Activated CD4-positive, alpha-beta memory T cell treated with anti-CD3 and anti-CD28 coated beads, Interleukin-2, amount 10 ng/mL, durations not matched to agents 7 days and 5 days (primary cell): Measurements from ENCODE around the gene MOV10L1. TPM values are rescaled to one million over a fixed set of nuclear protein-coding genes. Genes with fewer than 3 reads are reported as not detected.

ENCODE experiments used
- CTCF ChIA-PET: fragments of 350-600 bp; sonication (Branson Sonifier 250); formaldehyde crosslinking; loops from one replicate; lab custom pipeline; 2021; ENCODE audit warnings: antibody characterized with exemption, inconsistent platforms; lab: Charles Lee
- POLR2A ChIA-PET: fragments of 350-600 bp; sonication (Branson Sonifier 250); formaldehyde crosslinking; loops from one replicate; lab custom pipeline; 2021; ENCODE audit warnings: antibody characterized with exemption; lab: Charles Lee
- DNase-seq: peaks from one replicate; pipeline ENCODE4 v3.0.0-alpha.2; 2020
- H3K27ac Mint-ChIP-seq: one replicate; pipeline ENCODE4 v1.8.0; 2021; ENCODE audit warnings: mild to moderate bottlenecking, mixed read lengths
- H3K27me3 Mint-ChIP-seq: one replicate; pipeline ENCODE4 v1.8.0; 2021; ENCODE audit warnings: mixed read lengths
- H3K36me3 Mint-ChIP-seq: one replicate; pipeline ENCODE4 v1.8.0; 2021; ENCODE audit warnings: low read depth, mixed read lengths
- H3K4me1 Mint-ChIP-seq: one replicate; pipeline ENCODE4 v1.8.0; 2021; ENCODE audit warnings: mixed read lengths
- H3K4me3 Mint-ChIP-seq: one replicate; pipeline ENCODE4 v1.8.0; 2021; ENCODE audit warnings: mild to moderate bottlenecking, mixed read lengths
- H3K9me3 Mint-ChIP-seq: one replicate; pipeline ENCODE4 v1.8.0; 2021; ENCODE audit warnings: mixed read lengths
- total RNA-seq, 2 experiments: library from RNA; stranded (reverse); gene quantifications; one replicate each; pipeline ENCODE4 v1.2.3, GENCODE V29; 2021

Gene MOV10L1
- total RNA-seq, 2 experiments from 2014 or later = not detected

DNA sequence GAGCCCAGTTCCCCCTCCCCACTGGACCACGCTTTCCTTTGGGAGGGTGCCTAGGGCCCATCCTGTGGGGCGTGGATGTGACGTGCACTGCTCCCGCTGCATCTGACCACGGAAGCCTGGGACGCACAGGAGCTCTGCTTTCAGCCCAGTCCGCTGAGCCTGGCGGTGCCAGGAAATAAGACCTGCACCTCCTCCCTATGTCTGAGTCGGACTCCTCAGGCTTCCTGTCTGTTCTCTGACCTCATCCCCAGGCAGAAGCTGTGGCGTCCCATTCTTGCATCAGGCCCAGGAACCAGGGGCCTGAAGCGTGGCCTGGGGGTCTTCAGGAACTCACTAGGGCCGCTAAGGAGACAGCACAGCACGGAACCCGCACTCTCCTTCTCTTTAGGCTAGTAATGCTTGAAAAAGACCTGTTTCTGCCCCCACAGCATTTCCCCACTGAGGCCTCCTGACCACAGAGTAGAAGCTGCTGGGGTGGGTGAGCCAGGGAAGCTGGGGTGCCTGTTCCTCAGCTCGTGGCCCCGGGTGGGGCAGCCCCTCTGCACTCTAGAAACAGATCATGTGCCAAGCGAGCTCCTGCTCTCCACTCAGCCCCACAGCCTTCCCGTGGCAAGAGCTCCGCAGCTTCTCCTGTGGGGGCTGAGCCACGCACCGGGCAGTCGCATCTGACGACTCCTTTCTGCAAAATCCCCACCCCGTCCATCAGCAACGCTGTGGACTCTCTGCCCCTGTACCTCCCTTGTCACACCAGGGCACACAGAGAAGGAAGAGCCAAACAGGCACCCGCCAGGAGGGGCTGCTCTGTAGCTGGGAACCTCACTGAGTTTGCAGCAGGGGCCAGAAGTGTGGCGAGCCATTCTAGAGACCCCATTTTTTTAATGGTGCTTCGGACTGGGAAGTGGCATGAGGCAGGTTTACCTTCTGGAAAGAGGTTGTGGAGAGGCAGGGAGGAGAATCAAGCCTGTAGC lies 22.6 kb downstream of the MOV10L1 start:
- no peaks in the 10 kb centered on the region for H3K9me3 Mint-ChIP-seq
- POLR2A ChIA-PET = no interaction called here
- H3K36me3 Mint-ChIP-seq = no peaks in the 10 kb centered on the region
- H3K4me1 Mint-ChIP-seq = peaks cover 17% of the 10 kb centered on the region
- peaks cover 10% of the 10 kb centered on the region for H3K27me3 Mint-ChIP-seq
- CTCF ChIA-PET = no interaction called here
- H3K27ac Mint-ChIP-seq = peak overlapping the region; percentile 14
- DNase-seq = peak; percentile 19
- no peak overlapping the region for H3K4me3 Mint-ChIP-seq

DNA sequence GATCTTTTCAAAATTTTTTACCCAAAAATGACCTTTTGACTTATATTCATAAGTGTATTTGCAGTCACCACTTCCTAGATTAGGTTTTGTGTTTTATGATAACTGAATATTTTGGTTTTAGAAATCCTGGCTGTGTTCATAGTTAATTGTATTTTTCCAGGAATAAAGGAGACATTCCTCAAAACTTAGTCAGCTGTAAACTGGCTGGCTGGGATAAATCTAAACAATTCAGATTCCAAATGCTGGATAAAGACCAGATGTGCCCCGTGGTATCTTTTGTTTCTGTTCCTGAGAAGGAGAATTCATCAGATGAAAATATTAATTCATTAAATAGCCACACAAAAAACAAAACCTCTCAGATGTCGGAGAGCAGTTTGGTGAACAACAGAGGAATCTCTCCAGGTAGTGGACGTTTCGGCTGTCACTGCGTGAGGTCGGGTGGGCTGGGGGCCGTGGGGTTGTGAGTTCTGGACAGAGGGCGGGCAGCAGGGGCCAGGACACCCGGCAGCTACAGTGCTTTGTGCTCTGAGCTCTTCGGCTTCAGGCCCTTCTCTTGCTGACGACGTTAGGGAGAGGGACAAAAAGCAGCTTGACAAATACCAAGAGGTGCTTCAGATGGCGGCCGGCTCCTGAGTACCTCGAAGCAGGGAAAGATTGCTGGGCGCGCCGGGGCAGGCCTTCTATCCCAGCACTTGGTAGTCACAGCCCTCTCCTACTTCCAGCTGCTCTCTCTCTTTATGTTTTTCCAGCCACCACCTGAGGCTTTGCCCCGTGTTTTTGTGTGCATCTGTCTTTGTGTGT lies 24.6 kb downstream of the MOV10L1 start:
- no peak for DNase-seq
- no peaks in the 10 kb centered on the region for H3K9me3 Mint-ChIP-seq
- no peaks in the 10 kb centered on the region for H3K36me3 Mint-ChIP-seq
- ChIA-PET CTCF (interaction anchor here (0.7 kb wide), 2 partner anchors 10 to 11 kb away, joined by 3 to 6 read pairs; no protein-coding TSS in a partner anchor), POLR2A (interaction anchor here (1.0 kb wide), 1 partner anchor 8 kb away, joined by 5 read pairs; no protein-coding TSS in a partner anchor)
- H3K4me3 Mint-ChIP-seq = no peak overlapping the region
- H3K27me3 Mint-ChIP-seq = peaks cover 18% of the 10 kb centered on the region
- no peak overlapping the region for H3K27ac Mint-ChIP-seq
- H3K4me1 Mint-ChIP-seq = peaks cover 17% of the 10 kb centered on the region

DNA sequence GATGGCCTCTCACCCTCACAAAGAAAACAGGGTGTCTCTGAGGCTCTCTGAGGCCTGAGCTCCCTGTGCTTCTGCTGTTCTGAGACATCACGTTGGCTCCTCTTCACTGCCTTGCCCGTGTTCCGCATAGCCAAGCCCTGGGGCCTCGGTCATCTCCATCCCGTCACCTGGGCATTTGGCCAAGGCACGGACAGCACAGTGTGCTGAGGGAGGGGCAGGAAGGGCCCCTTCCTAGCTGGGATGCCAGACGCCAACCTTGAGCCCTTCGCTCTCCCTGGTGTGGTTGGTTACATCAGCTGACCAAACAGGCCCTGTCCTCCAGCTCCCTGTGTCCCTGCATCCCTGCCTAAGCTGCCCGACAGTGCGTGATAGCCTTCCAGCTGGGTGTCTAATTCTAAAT lies 25.9 kb downstream of the MOV10L1 start:
- Mint-ChIP-seq H3K9me3 (no peaks in the 10 kb centered on the region), H3K4me1 (peaks cover 17% of the 10 kb centered on the region), H3K27me3 (peaks cover 23% of the 10 kb centered on the region), H3K4me3 (no peak overlapping the region), H3K27ac (no peak overlapping the region), H3K36me3 (no peaks in the 10 kb centered on the region)
- DNase-seq = no peak
- ChIA-PET CTCF (no interaction called here), POLR2A (interaction anchor here (0.7 to 1.0 kb wide), 2 partner anchors 10 to 36 kb away, joined by 4 to 5 read pairs; no protein-coding TSS in a partner anchor)

DNA sequence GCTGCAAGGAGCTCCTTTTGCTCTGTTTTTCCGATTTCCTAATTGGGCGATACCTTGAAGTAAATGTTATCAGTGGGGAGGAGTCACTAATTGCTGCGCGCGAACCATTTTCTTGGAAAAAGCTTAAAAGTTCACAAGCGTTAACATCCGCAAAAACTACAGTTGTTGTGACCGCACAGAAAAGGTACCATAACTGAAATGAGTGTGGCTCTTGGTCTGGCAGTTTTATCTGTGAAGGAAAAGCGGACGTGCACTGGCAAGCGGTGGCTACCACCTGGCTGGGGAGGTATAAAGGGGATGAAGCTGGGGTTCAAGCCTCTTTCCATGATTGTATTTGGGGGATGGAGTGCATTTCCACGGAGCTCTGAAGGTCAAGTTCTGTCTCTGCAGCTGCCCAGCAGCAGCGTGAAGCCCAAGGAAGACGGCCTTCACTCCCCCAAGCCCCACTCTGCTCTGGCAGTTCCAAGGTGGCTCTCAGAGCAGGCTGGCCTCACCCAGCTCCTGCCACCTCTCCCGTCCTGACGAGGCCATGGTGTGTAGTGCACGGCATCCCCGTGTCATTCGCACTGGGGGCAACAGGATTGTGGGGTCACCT lies 27.5 kb downstream of the MOV10L1 start:
- no peak for DNase-seq
- no peaks in the 10 kb centered on the region for H3K9me3 Mint-ChIP-seq
- ChIA-PET CTCF (interaction anchor here (0.6 kb wide), 1 partner anchor 10 kb away, joined by 3 read pairs; no protein-coding TSS in a partner anchor), POLR2A (interaction anchor here (0.7 kb wide), 1 partner anchor 12 kb away, joined by 3 read pairs; no protein-coding TSS in a partner anchor)
- peaks cover 24% of the 10 kb centered on the region for H3K27me3 Mint-ChIP-seq
- H3K4me3 Mint-ChIP-seq = no peak overlapping the region
- H3K4me1 Mint-ChIP-seq = peaks cover 7% of the 10 kb centered on the region
- H3K27ac Mint-ChIP-seq = no peak overlapping the region
- H3K36me3 Mint-ChIP-seq = no peaks in the 10 kb centered on the region

DNA sequence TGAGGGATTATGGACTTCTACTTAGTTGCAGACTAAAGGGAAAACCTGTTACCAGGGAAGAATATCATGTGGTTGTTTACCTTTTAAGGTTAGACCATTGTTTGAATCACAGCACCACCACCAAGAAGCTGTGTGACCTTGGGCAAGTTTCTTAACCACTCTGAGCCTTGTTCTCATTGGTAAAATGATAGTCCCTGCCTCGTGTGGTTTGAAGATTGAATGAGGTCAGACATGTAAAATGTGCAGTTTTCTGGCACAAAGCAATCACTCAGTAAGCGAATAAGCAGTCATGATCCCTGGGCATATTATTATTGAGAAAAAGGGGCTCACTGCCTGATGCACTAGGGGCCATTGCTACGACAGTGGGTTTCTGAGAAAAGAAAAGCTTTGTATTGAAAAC lies 28.3 kb downstream of the MOV10L1 start:
- Mint-ChIP-seq H3K4me1 (no peaks in the 10 kb centered on the region), H3K27me3 (peaks cover 22% of the 10 kb centered on the region), H3K4me3 (no peak overlapping the region), H3K9me3 (peaks cover 2% of the 10 kb centered on the region), H3K36me3 (no peaks in the 10 kb centered on the region), H3K27ac (no peak overlapping the region)
- POLR2A ChIA-PET = no interaction called here
- no peak for DNase-seq
- CTCF ChIA-PET = no interaction called here

DNA sequence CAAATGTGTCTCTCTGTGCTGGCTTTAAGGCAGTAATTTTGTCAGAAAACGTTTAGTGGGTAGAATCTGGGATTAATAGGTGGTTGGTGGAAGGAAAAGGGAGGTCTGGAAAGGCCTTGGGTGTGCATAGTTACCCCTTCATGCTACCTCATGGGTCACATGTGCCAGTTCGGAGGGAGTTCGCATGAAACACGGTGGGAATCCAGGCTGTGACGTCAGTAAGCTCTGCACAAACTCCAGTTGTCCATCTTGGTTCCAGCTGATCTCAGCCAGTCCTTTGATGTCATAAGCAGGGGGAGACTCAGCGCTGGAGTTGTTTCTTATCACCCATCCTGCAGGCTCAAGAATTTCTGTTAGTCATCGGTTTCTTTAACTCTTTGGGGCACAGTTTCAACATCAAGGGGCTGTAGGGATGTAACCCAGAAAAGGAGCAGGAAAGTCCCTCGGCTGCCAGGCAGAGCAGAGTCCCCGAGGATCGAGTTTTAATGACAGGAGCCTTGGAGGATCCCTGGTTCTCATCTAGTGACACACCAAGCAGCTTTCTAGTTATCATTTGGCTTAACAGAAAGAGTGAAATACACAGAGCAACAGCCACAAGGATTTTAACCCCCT lies 28.9 kb downstream of the MOV10L1 start:
- H3K4me1 Mint-ChIP-seq = no peaks in the 10 kb centered on the region
- H3K9me3 Mint-ChIP-seq = peaks cover 6% of the 10 kb centered on the region
- no peak for DNase-seq
- ChIA-PET POLR2A (no interaction called here), CTCF (no interaction called here)
- H3K4me3 Mint-ChIP-seq = no peak overlapping the region
- H3K27me3 Mint-ChIP-seq = peaks cover 23% of the 10 kb centered on the region
- H3K27ac Mint-ChIP-seq = no peak overlapping the region
- no peaks in the 10 kb centered on the region for H3K36me3 Mint-ChIP-seq

DNA sequence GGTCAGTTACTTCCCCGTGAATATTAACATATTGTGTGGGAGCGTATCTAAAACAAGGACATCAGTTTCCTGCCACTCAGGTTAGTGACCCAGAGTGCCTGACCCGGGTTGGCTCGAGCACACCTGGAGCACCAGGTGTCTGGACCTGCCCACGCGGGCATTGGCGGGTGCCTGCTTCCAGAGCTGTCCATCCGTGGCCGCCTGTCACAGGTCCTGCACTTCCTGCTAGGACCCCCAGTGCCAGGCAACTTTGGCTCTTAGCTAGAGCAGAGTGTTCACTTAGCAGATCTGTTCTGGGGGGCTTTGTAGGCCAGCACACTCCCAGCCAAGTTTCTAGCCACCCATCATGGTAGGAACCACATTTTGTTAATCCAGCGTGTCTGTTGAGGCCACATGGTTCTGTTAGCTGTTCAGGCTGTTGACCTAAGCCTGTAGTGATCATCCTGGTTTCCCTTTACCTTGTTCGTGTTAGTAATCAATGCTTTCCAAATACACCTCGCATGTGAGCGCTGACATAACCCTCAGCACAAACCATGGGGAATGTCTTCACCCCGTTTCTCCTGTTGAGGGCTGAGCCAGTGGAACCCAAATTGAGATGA lies 29.5 kb downstream of the MOV10L1 start:
- no peak overlapping the region for H3K4me3 Mint-ChIP-seq
- no peak for DNase-seq
- ChIA-PET POLR2A (no interaction called here), CTCF (no interaction called here)
- peaks cover 9% of the 10 kb centered on the region for H3K9me3 Mint-ChIP-seq
- no peaks in the 10 kb centered on the region for H3K4me1 Mint-ChIP-seq
- no peak overlapping the region for H3K27ac Mint-ChIP-seq
- peaks cover 29% of the 10 kb centered on the region for H3K27me3 Mint-ChIP-seq
- H3K36me3 Mint-ChIP-seq = no peaks in the 10 kb centered on the region

DNA sequence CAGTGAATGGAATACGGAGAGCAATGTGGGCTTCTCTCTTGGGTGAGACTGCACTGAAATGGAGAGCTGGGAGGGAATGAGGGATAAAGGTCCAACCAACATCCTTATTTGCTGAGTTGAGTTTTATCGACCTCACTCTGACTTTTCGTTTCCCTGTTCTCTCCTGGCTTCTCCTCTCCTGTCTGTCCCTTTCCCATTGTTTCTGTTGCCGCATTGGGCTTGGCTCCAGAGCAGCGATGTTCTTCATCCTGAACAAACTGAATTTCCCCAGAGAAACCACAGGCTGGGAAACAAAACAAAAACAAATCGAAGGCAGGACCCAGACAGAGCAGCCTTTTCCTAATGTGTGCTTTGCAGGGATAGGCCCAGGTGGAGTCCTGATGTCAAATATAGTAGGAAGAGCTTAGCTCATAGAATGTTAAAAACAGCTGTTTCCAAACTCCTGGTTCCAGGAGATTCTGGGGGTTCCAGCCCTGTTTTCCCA lies 30.0 kb downstream of the MOV10L1 start:
- Mint-ChIP-seq H3K27ac (no peak overlapping the region), H3K4me3 (no peak overlapping the region), H3K36me3 (no peaks in the 10 kb centered on the region), H3K4me1 (no peaks in the 10 kb centered on the region), H3K9me3 (peaks cover 9% of the 10 kb centered on the region), H3K27me3 (peaks cover 31% of the 10 kb centered on the region)
- DNase-seq = no peak
- ChIA-PET CTCF (no interaction called here), POLR2A (no interaction called here)

DNA sequence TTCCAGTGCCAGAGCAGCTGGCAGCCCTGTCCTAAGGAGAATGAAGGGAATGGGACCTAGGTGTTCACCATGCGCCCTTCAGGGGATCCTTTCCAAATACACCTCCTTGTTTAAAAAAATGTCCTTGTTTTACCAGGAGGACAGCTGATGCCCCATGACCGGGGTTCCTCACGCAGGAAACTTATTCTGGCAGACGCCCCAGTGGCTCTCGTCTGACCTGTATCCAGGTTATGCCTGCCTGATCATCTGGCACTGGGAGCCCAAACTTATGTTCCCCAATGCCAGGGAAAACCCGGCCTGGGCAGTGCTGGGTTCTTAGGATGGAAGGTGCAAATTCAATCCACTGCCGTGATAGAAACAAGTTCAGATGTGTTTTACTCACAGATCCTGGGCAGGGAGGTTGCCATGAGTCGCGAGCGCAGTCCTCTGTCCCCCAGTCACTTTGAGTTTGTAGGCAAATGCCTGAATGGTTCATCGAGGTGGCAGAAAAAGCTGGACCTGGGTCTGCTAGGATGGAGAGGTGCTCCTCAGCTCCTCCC lies 31.5 kb downstream of the MOV10L1 start:
- H3K27ac Mint-ChIP-seq = no peak overlapping the region
- no peak overlapping the region for H3K4me3 Mint-ChIP-seq
- peaks cover 35% of the 10 kb centered on the region for H3K27me3 Mint-ChIP-seq
- POLR2A ChIA-PET = no interaction called here
- H3K36me3 Mint-ChIP-seq = no peaks in the 10 kb centered on the region
- no peak for DNase-seq
- H3K9me3 Mint-ChIP-seq = peaks cover 9% of the 10 kb centered on the region
- CTCF ChIA-PET = no interaction called here
- no peaks in the 10 kb centered on the region for H3K4me1 Mint-ChIP-seq

DNA sequence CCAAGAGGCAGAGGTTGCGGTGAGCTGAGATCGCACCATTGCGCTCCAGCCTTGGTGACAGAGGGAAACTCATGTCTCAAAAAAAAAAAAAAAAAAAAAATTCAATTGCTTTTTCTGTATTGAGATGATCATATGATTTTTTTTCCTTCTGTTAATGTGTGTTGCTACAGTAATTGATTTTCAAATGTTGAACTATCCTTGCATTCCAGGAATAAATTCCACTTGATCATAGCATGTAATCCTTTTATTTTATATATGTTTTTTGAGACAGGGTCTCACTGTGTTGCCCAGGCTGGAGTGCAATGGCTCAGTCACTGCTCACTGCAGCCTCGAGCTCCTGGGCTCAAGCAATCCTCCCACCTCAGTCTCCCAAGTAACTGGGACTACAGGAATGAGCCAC lies 33.3 kb downstream of the MOV10L1 start:
- Mint-ChIP-seq H3K4me1 (no peaks in the 10 kb centered on the region), H3K9me3 (peaks cover 9% of the 10 kb centered on the region), H3K27me3 (peaks cover 47% of the 10 kb centered on the region), H3K36me3 (no peaks in the 10 kb centered on the region), H3K4me3 (no peak overlapping the region), H3K27ac (no peak overlapping the region)
- no peak for DNase-seq
- ChIA-PET CTCF (no interaction called here), POLR2A (no interaction called here)

DNA sequence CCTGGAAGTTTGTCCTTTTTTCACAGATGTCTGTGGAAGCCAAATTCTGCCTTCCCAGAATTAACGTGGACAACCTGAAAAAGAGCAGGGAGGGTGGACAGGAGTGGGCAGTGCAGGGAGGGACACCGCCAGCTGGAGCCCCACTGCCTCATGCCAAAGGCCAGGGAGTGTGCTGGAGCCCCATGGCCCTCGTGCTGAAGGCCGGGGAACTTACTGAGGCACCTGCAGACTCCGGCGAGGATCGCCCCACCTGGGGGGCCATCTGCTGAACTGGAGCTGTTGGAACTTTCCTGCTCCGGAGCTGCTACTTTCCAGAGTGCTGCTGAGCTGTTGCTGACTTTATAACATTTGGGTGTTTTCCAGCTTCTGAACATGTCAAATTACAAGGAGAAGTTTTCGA lies 35.2 kb downstream of the MOV10L1 start:
- no peak overlapping the region for H3K4me3 Mint-ChIP-seq
- DNase-seq = no peak
- H3K9me3 Mint-ChIP-seq = peaks cover 9% of the 10 kb centered on the region
- H3K4me1 Mint-ChIP-seq = no peaks in the 10 kb centered on the region
- ChIA-PET POLR2A (no interaction called here), CTCF (no interaction called here)
- peaks cover 45% of the 10 kb centered on the region for H3K27me3 Mint-ChIP-seq
- no peak overlapping the region for H3K27ac Mint-ChIP-seq
- no peaks in the 10 kb centered on the region for H3K36me3 Mint-ChIP-seq
